ENCODE measurements around the gene SPNS1. TPM values are rescaled to one million over a fixed set of nuclear protein-coding genes. Genes with fewer than 3 reads are reported as not detected.
"Not testable (repeated sequence)": the region's sequence is repeated elsewhere in the genome, so short reads cannot be mapped to it uniquely, and the experiment has no call there.

The SPNS1 gene
- total RNA-seq, 1 donor from 2014 or later, result 51.7 TPM

DNA sequence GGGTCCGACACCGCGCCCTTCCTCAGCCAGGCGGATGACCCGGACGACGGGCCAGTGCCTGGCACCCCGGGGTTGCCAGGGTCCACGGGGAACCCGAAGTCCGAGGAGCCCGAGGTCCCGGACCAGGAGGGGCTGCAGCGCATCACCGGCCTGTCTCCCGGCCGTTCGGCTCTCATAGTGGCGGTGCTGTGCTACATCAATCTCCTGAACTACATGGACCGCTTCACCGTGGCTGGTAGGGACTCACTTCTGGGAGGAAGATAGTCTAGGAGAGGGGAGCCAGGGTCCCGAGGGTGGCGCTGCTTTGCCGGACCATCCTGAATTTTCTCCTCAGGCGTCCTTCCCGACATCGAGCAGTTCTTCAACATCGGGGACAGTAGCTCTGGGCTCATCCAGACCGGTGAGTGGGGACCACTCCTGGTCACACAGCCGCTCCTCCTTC is 601 bp downstream of the SPNS1 start:
- no peak for DNase-seq (ENCODE audit: low read depth)
- peak overlapping the region; percentile 98 for H3K4me3 ChIP-seq (ENCODE audit: low read depth, low read length)
- TF ChIP-seq, protein P1, sequence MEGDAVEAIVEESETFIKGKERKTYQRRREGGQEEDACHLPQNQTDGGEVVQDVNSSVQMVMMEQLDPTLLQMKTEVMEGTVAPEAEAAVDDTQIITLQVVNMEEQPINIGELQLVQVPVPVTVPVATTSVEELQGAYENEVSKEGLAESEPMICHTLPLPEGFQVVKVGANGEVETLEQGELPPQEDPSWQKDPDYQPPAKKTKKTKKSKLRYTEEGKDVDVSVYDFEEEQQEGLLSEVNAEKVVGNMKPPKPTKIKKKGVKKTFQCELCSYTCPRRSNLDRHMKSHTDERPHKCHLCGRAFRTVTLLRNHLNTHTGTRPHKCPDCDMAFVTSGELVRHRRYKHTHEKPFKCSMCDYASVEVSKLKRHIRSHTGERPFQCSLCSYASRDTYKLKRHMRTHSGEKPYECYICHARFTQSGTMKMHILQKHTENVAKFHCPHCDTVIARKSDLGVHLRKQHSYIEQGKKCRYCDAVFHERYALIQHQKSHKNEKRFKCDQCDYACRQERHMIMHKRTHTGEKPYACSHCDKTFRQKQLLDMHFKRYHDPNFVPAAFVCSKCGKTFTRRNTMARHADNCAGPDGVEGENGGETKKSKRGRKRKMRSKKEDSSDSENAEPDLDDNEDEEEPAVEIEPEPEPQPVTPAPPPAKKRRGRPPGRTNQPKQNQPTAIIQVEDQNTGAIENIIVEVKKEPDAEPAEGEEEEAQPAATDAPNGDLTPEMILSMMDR (conservative IDR thresholded peaks at IDR 0.05; ENCODE audit: low read depth, low read length), result no peak

DNA sequence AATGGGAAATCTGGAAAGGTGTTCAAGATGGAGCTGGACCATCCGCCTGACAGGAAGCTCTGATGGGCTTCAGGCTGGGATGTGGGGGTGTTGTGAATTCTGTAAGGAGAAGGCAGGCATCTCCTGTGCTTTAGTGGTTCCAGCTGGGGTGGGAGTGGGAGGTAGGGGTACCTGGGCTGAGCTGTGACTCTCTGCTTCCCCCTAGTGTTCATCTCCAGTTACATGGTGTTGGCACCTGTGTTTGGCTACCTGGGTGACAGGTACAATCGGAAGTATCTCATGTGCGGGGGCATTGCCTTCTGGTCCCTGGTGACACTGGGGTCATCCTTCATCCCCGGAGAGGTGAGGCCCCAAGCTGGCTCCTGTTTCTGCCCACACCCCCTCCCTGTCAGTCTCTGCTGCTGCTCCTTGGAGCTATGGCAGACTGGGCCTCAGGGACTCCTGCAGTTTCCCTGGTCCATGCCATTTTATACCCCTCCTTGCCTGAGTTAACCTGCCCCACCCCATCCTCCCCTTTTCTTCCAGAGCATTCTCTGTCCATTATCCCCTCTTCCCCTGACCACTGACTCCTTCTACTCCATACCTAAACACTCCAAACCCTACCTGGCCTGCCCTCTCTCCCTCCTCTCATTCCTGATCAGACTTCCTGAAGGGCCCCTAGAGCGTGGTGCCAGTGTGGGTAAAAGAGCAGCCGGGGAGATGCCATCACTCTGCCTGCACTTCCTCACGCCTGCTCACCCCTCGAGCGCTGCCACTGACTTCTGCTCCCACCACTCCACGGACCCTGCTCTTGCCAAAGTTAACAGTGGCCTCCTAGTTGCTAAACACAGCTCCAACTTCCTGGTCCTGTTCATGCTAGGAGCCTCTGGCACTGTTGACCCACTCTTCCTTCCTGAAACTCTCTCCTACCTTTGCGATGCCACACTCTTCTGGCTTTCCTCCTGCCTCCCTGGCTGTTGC is 3.4 kb downstream of the SPNS1 start:
- H3K4me3 ChIP-seq (ENCODE audit: low read depth, low read length), result no peak overlapping the region
- TF ChIP-seq, protein P1 (conservative IDR thresholded peaks at IDR 0.05; ENCODE audit: low read depth, low read length), result peak; percentile 65
- DNase-seq (ENCODE audit: low read depth), result no peak

DNA sequence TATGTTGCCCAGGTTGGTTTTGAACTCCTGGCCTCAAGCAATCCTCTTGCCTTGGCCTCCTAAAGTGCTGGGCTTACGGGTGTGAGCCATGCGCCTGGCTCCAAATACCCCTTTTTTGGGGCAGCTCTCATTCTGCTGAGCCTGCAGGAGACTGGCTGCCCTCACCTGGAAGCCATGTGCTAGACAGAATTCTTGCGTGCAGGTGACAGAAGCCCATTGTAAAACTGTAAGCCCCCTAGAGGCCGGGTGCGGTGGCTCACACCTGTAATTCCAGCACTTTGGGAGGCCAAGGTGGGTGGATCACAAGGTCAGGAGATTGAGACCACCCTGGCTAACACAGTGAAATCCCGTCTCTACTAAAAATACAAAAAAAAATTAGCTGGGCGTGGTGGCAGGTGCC is 5.8 kb downstream of the SPNS1 start:
- not testable (repeated sequence) for DNase-seq (ENCODE audit: low read depth); H3K4me3 ChIP-seq (ENCODE audit: low read depth, low read length)

- TF ChIP-seq, protein P1 (conservative IDR thresholded peaks at IDR 0.05; ENCODE audit: low read depth, low read length), result no peak
- DNase-seq (ENCODE audit: low read depth), result no peak
Observed at GRCh38 chr16:28980929-28981328, 6.4 kb downstream of the SPNS1 start.

DNA sequence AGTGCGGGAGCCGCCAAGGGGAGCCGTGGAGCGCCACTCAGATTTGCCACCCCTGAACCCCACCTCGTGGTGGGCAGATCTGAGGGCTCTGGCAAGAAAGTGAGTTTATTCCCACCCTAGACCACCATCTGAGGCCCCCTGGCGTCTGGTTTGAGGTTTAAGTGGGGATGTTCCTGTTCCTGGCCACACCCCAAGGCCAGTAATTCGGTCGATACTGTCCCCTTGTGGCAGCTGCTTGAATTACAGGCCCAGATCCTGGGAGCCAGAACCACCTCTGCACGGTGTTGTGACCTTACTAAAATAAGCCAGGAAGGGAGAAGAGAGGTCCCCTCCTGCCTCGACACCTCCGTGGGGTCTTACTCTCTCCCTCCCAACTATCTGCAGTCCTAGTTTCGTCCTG is 6.9 kb downstream of the SPNS1 start:
- TF ChIP-seq, protein P1 (conservative IDR thresholded peaks at IDR 0.05; ENCODE audit: low read depth, low read length), result peak; percentile 68
- DNase-seq (ENCODE audit: low read depth), result no peak
- H3K4me3 ChIP-seq (ENCODE audit: low read depth, low read length), result no peak overlapping the region

More at GRCh38 chr16:28980929-28981328, 6.4 kb downstream of the SPNS1 start:
- no peak overlapping the region for H3K4me3 ChIP-seq (ENCODE audit: low read depth, low read length)

DNA sequence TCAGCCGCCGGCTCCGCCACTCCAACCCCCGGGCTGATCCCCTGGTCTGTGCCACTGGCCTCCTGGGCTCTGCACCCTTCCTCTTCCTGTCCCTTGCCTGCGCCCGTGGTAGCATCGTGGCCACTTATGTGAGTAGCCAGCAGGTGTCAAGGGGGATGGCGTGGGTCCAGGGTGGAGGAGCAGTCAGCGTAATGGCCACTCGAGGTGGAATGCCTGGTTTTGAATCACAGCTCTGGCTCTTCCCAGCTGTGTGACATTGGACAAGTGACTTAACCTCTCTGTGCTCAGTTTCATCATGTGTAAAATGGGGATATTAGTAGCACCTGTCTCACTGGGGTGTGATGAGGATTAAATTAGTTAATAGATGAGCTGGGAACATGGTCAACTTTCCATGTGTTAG is 7.8 kb downstream of the SPNS1 start:
- no peak for DNase-seq (ENCODE audit: low read depth)
- H3K4me3 ChIP-seq (ENCODE audit: low read depth, low read length), result no peak overlapping the region
- TF ChIP-seq, protein P1 (conservative IDR thresholded peaks at IDR 0.05; ENCODE audit: low read depth, low read length), result no peak

DNA sequence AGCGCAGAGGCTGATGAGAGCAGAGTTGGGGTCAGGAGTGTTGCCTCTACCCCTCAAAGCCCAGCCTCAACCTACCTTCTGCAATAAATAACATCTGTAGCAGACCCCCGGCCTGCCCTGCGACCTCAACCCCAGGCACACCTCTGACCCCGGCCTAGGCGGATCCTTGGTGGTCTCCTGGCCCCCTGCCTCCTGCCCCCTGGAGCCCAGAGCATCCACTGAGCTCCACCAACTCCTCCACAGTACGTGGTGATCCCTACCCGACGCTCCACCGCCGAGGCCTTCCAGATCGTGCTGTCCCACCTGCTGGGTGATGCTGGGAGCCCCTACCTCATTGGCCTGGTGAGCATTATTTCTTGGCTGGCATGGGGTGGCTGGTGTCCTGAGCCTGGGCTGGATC is 8.4 kb downstream of the SPNS1 start:
- no peak overlapping the region for H3K4me3 ChIP-seq (ENCODE audit: low read depth, low read length)
- DNase-seq (ENCODE audit: low read depth), result no peak
- TF ChIP-seq, protein P1 (conservative IDR thresholded peaks at IDR 0.05; ENCODE audit: low read depth, low read length), result no peak
